GM12891 (cell line): ENCODE measurements around the gene FCAMR.

Experiments used
- DNase-seq: peaks from one replicate; pipeline ENCODE4 v3.0.0; 2011; ENCODE audit warnings: low spot score; ENCODE audit not compliant: insufficient read length
- FAIRE-seq: peaks from 2 replicates; lab custom pipeline; 2011; peaks lifted over from hg19 to GRCh38; lab: Jason Lieb, UNC
- PAX5 ChIP-seq: IDR thresholded peaks from 2 replicates; pipeline ENCODE4 v1.6.1; 2011; ENCODE audit warnings: low read length, moderate library complexity, mild to moderate bottlenecking; ENCODE audit not compliant: insufficient read depth, severe bottlenecking
- POLR2A ChIP-seq: IDR thresholded peaks from 2 replicates; pipeline ENCODE4 v1.6.1; 2011; ENCODE audit warnings: low read depth, low read length, control low read depth
- POLR2AphosphoS5 ChIP-seq: IDR thresholded peaks from 2 replicates; pipeline ENCODE4 v1.6.1; 2011; ENCODE audit warnings: low read depth, low read length, control low read depth
- POU2F2 ChIP-seq: IDR thresholded peaks from 2 replicates; pipeline ENCODE4 v1.6.1; 2011; ENCODE audit warnings: low read depth, mild to moderate bottlenecking, control low read depth, low read length, moderate library complexity
- SPI1 ChIP-seq: IDR thresholded peaks from 2 replicates; pipeline ENCODE4 v1.6.1; 2011; ENCODE audit warnings: low read depth, low read length, control low read depth
- TAF1 ChIP-seq: IDR thresholded peaks from 2 replicates; pipeline ENCODE4 v1.6.1; 2011; ENCODE audit warnings: low read depth, low read length, control low read depth

Gene FCAMR

DNA sequence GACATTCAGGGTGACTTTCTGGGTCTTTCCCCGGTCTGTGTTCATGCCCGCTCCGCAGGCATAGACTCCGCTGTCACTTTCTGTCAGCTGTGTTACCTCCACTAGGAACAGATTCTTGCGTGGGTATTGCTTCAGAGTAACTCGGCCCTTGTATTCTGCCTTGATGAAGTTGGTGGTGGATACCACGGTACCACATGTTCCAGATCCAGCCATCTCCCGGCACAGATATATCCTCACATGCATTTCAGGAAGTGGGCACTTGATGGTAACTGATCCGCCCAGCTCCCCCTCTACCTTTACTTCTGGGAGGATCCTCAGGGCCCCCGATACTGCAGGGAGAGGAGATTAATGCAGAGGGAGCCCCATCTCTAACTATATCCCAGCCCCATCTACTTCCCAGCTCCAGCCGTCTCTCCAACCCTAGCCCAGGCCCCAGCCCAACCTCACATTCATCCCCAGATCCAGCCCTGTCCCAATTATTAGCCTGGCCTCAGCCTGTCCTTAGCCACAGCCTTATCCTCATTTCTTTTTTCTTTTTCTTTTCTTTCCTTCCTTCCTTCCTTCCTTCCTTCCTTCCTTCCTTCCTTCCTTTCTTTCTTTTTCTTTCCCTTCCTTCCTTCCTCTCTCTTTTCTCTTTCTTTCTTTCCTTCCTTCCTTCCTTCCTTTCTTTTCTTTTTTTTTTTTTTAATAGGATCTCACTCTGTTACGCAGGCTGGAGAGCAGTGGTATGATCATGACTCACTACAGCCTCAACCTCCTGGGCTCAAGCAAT is 56.3 kb downstream of the FCAMR start:
- TF ChIP-seq POLR2AphosphoS5, result no peak
- TF ChIP-seq PAX5, result no peak
- no peak for TF ChIP-seq SPI1
- TF ChIP-seq POU2F2, result no peak
- TF ChIP-seq POLR2A, result no peak
- DNase-seq (no peak), FAIRE-seq (no peak)

DNA sequence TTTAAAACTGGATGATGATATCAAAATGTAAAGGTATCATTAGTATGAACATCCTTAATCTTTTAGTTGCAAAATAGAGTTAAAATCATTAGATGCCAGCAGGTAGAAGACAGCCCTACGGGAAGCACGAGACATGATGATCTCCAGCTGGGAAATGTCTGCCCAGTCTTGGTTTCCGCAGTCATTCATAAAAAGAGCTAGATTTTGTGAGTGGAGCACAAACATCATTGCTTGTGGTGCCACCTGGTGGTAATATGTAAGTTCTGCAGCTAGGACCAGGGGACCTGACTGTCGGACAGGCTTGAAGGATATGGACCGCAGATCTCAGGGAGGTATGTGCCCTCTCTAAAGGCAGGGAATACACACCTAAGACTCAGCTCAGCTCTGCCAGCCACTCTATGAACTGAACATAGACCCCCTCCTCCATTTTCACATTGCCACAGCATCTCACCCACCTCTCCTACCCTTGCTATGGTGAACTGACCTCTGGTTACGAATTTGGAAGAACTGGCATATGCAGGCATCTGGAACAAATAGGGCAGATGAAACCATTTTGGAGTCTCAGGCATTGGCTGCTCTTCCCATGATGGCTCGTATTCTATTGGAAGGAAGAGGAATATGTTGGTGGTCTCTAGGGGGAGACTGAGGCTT is 57.7 kb downstream of the FCAMR start:
- DNase-seq (no peak), FAIRE-seq (peak; percentile 88)
- TF ChIP-seq TAF1 (no peak), POU2F2 (no peak; the same call in 1 of the 2 replicates), SPI1 (no peak), POLR2A (peak; percentile 46; the same call in 1 of the 2 replicates)

DNA sequence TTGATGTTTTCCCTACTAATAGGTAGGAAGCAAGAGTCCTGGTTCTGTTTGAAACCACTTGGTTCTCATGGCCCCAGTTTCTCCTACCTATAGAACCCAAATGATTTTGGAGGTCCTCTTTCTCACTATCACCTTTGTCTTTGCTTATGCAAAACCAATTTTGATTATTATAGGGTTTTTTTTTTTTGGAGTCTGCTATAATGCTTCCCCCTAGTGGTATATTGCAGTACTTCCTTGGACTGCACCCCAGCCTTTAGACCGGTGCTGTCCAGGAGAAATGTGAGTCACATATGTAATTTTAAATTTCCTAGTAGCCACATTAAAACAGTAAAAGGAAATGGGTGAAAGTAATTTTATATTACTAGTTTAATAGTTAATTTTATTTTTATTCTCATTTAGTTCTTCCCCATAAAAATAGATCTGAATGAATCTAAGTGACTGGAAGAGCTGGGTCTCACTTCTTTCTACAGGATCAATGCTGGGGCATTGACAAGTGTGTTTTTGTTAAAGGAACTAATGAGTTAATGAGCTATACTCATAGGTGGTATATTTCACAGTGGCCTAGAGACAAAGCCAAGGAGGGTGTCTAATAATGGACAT is 59.1 kb downstream of the FCAMR start:
- DNase-seq (no peak), FAIRE-seq (no peak)
- no peak for TF ChIP-seq SPI1
- no peak for TF ChIP-seq TAF1
- TF ChIP-seq POLR2AphosphoS5, result no peak
- TF ChIP-seq POLR2A, result no peak
- no peak for TF ChIP-seq POU2F2
- no peak for TF ChIP-seq PAX5

DNA sequence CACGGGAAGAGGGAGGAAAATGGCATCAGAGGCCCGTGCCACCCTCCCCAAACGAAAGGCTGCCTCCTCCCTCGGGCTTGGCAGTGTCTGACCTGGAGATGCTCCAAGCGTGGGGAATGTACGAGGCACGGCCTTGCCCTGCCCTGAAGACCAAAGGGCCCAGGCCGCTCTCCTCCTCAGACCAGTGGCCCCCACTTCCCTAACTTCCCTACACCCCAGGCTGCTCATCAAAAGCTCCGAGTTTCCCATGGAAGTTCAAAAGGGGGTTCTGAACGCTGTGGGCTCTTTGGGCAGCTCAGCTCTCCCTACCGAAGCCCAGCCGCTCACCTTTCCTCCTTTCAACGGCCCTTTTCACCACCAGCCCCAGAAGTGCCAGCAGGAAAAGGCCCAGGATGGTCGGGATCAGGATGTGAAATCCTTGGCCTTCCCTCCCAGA is 60.4 kb downstream of the FCAMR start:
- FAIRE-seq, result no peak
- TF ChIP-seq POU2F2, result no peak
- no peak for TF ChIP-seq POLR2A
- TF ChIP-seq SPI1, result no peak
- DNase-seq, result no peak

DNA sequence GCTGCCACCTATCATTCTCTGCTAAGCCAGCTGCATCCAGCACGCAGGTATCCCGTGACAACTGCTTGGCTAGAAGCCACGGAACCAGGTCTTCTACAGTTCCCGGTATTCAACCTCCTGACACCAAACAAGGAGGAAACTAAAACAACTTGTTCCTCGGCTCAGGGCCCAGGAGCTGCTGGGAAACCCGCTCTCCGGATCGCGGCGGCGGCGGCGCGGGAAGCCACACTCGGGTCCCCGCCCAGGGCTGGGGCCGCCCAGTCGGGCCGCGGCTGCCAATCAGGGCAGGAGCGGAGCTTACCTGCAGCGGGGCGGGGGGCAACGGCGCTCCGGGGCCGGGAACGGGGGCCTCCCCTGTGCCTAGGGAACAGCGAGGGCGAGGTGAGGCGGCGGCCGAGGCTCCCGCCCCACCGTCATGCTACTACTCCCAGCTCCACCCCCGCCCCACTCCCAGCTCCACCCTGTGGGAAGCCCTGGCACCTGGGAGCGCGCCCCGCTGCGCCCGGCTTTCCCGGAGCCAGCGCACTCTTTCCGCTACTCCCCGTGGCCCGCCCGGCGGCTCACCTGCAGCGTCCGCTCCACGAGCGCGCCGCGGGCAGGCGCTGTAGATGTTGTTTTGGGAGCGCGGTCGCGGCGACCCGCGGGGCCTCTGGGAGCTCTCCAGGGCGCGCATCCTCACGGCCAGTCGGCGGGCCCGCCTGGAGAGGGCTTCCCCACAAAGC is 60.9 kb downstream of the FCAMR start:
- FAIRE-seq (no peak), DNase-seq (no peak)
- TF ChIP-seq POLR2AphosphoS5 (0 out of 2 replicates have a peak, but pooled peaks have one; percentile 17), POU2F2 (no peak)

DNA sequence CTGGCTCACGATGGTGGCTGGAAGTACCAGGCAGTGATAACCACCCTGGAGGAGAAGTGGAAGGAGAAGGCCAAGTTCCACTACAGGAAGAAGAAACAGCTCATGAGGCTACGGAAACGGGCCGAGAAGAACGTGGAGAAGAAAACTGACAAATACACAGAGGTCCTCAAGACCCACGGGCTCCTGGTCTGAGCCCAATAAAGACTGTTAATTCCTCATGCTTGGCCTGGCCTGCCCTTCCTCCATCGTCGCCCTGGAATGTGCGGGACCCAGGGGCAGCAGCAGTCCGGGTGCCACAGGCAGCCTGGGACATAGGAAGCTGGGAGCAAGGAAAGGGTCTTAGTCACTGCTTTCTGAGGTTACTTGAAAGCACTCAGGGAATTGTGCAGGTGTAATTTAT is 62.2 kb downstream of the FCAMR start:
- DNase-seq, result no peak
- FAIRE-seq, result no peak
- TF ChIP-seq SPI1 (no peak), POLR2A (no peak), PAX5 (no peak), POLR2AphosphoS5 (no peak), POU2F2 (no peak), TAF1 (no peak)
